Caco-2 (cell line): ENCODE data around the gene AHDC1. TPM values are rescaled to one million over a fixed set of nuclear protein-coding genes. Genes with fewer than 3 reads are reported as not detected.

Source experiments
- BruUV-seq: library from RNA; stranded (reverse); fragments of 400-500 nt; replicated peaks from 2 replicates; lab custom pipeline; 2021; lab: Mats Ljungman, UMichigan
- CTCF ChIA-PET: fragments of 300-600 bp; sonication (Branson Sonifier 250); formaldehyde crosslinking; loops from one replicate; lab custom pipeline; 2022; ENCODE audit warnings: antibody characterized with exemption; lab: Charles Lee
- POLR2A ChIA-PET: fragments of 300-600 bp; sonication (Branson Sonifier 250); formaldehyde crosslinking; loops from one replicate; lab custom pipeline; 2022; ENCODE audit warnings: antibody characterized with exemption; lab: Charles Lee
- DNase-seq, 2 experiments: peaks; one replicate each; pipeline versions ENCODE4 v3.0.0 to v3.0.0-alpha.2; 2020 to 2022
- H3K27me3 ChIP-seq: replicated peaks from 2 replicates; pipeline ENCODE4 v1.6.0; 2011; ENCODE audit warnings: low read length; ENCODE audit not compliant: control insufficient read depth, insufficient read depth
- H3K36me3 ChIP-seq: 2 replicates; pipeline ENCODE4 v1.5.1; 2011; ENCODE audit warnings: low read length; ENCODE audit not compliant: control insufficient read depth, insufficient read depth
- H3K4me1 ChIP-seq: fragments of 250-450 bp; sonication (Bioruptor Pico); 2 replicates; pipeline ENCODE4 v1.5.1; 2020; ENCODE audit warnings: mild to moderate bottlenecking
- H3K4me3 ChIP-seq: 2 replicates; pipeline ENCODE4 v1.5.1; 2011; ENCODE audit warnings: low read depth, mild to moderate bottlenecking, control low read depth, low read length
- H3K9me3 ChIP-seq: fragments of 250-450 bp; sonication (Bioruptor Pico); 2 replicates; pipeline ENCODE4 v1.5.1; 2020; ENCODE audit warnings: mild to moderate bottlenecking, moderate library complexity
- H3K27ac Mint-ChIP-seq: one replicate; pipeline ENCODE4 v1.8.0; 2022; ENCODE audit warnings: mixed read lengths; ENCODE audit not compliant: unreplicated experiment
- H3K27me3 Mint-ChIP-seq: one replicate; pipeline ENCODE4 v1.8.0; 2022; ENCODE audit warnings: mixed read lengths; ENCODE audit not compliant: insufficient read depth, unreplicated experiment
- H3K36me3 Mint-ChIP-seq: one replicate; pipeline ENCODE4 v1.8.0; 2022; ENCODE audit warnings: mild to moderate bottlenecking, mixed read lengths; ENCODE audit not compliant: insufficient read depth, unreplicated experiment
- H3K4me1 Mint-ChIP-seq: one replicate; pipeline ENCODE4 v1.8.0; 2022; ENCODE audit warnings: low read depth, mixed read lengths; ENCODE audit not compliant: unreplicated experiment
- H3K4me3 Mint-ChIP-seq: one replicate; pipeline ENCODE4 v1.8.0; 2022; ENCODE audit warnings: mild to moderate bottlenecking, moderate library complexity, mixed read lengths; ENCODE audit not compliant: unreplicated experiment
- H3K9me3 Mint-ChIP-seq: one replicate; pipeline ENCODE4 v1.8.0; 2022; ENCODE audit warnings: mixed read lengths; ENCODE audit not compliant: unreplicated experiment
- intact Hi-C: fragments of 100-400 bp; cut with micrococcal nuclease; formaldehyde crosslinking; loops from one replicate; pipeline ENCODE4 v1.10.0; 2022; ENCODE audit not compliant: unreplicated experiment
- total RNA-seq: library from RNA; stranded (reverse); gene quantifications from 2 replicates; pipeline ENCODE4 v1.2.3, GENCODE V29; 2022
- TF ChIP-seq, protein P1 (sequence below), 2 experiments: fragments of 200-600 bp in 1 of 2; IDR thresholded peaks; 1 replicate in 1 of 2; 2 replicates in 1 of 2; pipeline versions ENCODE4 v1.5.1 to v1.8.0; 2011 to 2022; ENCODE audit warnings: antibody characterized with exemption in 1 of 2, control low read depth in 1 of 2, inconsistent platforms in 1 of 2, low read depth in 1 of 2, low read length in 1 of 2, mild to moderate bottlenecking in 1 of 2, moderate library complexity in 1 of 2; ENCODE audit not compliant: insufficient read depth in 1 of 2, severe bottlenecking in 1 of 2, unreplicated experiment in 1 of 2

Gene AHDC1
- total RNA-seq, 1 experiment from 2014 or later: 17.0 TPM

DNA sequence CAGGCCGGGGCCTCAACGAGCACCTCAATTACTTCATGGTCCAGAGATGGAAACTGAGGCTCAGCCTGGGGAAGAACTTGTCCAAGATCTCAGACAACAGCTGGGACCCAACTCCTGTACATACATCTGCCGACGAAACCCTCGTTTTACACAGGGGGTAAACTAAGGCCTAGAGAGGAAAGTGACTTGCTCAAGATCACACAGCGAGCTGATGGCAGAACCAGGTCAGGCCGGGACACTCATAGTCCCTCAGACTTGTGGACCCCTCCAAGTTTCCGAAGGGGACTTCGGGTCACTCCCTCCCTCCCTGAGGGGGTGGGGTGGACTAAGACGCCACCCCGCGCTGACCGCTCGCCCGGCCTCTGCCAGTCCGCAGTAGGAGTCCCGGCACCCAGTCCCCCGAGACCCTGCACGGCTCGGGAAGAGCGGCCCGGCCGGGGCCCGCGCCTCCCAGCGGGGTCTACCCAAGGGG, 114.4 kb downstream of the AHDC1 start:
- Histone ChIP-seq H3K4me1 (peaks cover 11% of the 10 kb centered on the region), H3K4me3 (peak overlapping the region; percentile 91), H3K36me3 (no peaks in the 10 kb centered on the region), H3K9me3 (no peaks in the 10 kb centered on the region), H3K27me3 (no peaks in the 10 kb centered on the region)
- Mint-ChIP-seq H3K27ac (peak overlapping the region; percentile 100), H3K27me3 (no peaks in the 10 kb centered on the region), H3K9me3 (no peaks in the 10 kb centered on the region), H3K4me3 (peak overlapping the region; percentile 93), H3K4me1 (peaks cover 6% of the 10 kb centered on the region), H3K36me3 (peaks cover 21% of the 10 kb centered on the region)
- no TSS peak for BruUV-seq
- TF ChIP-seq, protein P1, sequence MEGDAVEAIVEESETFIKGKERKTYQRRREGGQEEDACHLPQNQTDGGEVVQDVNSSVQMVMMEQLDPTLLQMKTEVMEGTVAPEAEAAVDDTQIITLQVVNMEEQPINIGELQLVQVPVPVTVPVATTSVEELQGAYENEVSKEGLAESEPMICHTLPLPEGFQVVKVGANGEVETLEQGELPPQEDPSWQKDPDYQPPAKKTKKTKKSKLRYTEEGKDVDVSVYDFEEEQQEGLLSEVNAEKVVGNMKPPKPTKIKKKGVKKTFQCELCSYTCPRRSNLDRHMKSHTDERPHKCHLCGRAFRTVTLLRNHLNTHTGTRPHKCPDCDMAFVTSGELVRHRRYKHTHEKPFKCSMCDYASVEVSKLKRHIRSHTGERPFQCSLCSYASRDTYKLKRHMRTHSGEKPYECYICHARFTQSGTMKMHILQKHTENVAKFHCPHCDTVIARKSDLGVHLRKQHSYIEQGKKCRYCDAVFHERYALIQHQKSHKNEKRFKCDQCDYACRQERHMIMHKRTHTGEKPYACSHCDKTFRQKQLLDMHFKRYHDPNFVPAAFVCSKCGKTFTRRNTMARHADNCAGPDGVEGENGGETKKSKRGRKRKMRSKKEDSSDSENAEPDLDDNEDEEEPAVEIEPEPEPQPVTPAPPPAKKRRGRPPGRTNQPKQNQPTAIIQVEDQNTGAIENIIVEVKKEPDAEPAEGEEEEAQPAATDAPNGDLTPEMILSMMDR (IDR thresholded peaks at IDR 0.05; ENCODE audit: insufficient read depth in 1 of 2, low read depth in 1 of 2, low read length in 1 of 2, severe bottlenecking in 1 of 2, unreplicated experiment in 1 of 2): no peak
- ChIA-PET CTCF (interaction anchor here (0.6 to 1.3 kb wide), 6 partner anchors 10 to 1964 kb away, joined by 3 to 7 read pairs (median 4); no protein-coding TSS in a partner anchor), POLR2A (interaction anchor here (0.5 to 1.3 kb wide), 5 partner anchors 16 to 118 kb away, joined by 3 to 6 read pairs (median 4); no protein-coding TSS in a partner anchor)
- DNase-seq: no peak
- intact Hi-C loops: no loop called here

DNA sequence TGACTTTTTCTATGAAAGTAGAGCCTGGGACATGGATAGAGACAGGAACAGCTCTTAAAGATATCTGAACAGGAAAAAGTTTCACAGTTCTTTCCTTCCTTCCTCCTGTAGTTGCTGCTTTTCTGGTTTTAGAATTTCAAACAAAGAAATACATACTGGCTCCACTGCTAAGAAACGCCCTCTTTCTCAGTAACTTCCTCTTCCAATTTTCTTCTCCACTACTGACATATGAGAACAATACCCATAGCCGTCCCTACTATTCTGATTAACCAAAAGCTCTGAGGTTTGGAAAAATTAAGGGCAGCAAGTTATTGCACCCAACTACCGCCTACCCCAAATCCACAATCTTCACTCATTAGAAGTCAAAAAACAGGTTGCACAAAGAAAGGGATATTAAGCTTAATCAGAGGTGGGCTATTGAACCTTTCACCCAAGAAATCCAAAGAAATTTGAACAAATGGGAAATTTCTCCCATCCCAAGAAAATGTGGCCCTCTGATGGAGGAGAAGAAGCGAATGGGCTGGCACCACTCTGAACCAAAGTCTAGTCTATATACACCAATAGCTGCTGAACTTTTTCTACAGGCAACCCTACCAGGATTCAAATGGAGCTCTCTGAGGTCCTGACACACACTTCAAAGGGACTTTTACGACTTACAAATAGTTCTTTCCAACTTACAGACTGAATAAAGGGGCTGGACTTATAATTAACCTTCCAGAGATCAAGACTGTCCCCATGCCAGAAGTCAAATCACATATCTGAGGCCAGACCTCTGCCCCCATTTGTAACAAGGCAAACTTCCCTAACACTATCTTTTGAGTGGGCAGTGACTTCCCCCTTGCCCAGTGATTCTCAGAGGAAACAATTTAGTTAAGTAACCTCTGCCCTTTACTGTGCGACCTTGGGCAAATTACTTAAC, 115.7 kb downstream of the AHDC1 start:
- Histone ChIP-seq H3K4me1 (peaks cover 11% of the 10 kb centered on the region), H3K9me3 (no peaks in the 10 kb centered on the region), H3K27me3 (no peaks in the 10 kb centered on the region), H3K4me3 (peak overlapping the region; percentile 91), H3K36me3 (no peaks in the 10 kb centered on the region)
- Mint-ChIP-seq H3K27me3 (no peaks in the 10 kb centered on the region), H3K36me3 (peaks cover 21% of the 10 kb centered on the region), H3K4me3 (peak overlapping the region; percentile 93), H3K4me1 (peaks cover 6% of the 10 kb centered on the region), H3K27ac (peak overlapping the region; percentile 100), H3K9me3 (no peaks in the 10 kb centered on the region)
- BruUV-seq: TSS peak; percentile 50
- CTCF ChIA-PET: interaction anchor here (1.6 kb wide), 1 partner anchor 8 kb away, joined by 4 read pairs; no protein-coding TSS in a partner anchor
- TF ChIP-seq, protein P1 (IDR thresholded peaks at IDR 0.05; ENCODE audit: insufficient read depth in 1 of 2, low read depth in 1 of 2, low read length in 1 of 2, severe bottlenecking in 1 of 2, unreplicated experiment in 1 of 2): no peak
- peak in 1 of 2 experiments; percentile 17 for DNase-seq
- intact Hi-C loops: no loop called here
- POLR2A ChIA-PET: no interaction called here

DNA sequence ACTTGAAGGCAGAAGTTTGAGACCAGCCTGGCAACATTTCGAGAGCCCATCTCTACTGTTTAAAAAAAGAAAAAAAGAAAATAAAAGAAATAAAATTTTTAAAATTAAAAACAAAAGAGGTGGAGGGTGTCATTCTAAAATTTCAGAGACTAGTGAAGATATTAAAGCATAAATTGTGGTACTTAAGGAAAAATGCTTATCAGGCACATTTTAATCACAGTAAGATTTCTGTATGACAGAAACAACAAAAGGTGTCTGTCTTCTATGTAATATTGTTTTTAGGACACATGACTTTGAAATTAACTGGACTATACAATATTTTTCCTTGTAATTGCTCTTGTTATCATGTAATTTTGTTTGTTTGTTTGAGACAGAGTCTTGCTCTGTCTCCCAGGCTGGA, 118.6 kb downstream of the AHDC1 start:
- intact Hi-C loops: no loop called here
- Mint-ChIP-seq H3K27me3 (no peaks in the 10 kb centered on the region), H3K4me1 (peaks cover 6% of the 10 kb centered on the region), H3K4me3 (no peak overlapping the region), H3K9me3 (no peaks in the 10 kb centered on the region), H3K36me3 (peaks cover 17% of the 10 kb centered on the region), H3K27ac (no peak overlapping the region)
- ChIA-PET POLR2A (no interaction called here), CTCF (no interaction called here)
- no peak overlapping the region for H3K4me3 ChIP-seq
- H3K4me1 ChIP-seq: peaks cover 11% of the 10 kb centered on the region
- no peak for DNase-seq
- H3K27me3 ChIP-seq: no peaks in the 10 kb centered on the region
- TF ChIP-seq, protein P1 (IDR thresholded peaks at IDR 0.05; ENCODE audit: insufficient read depth in 1 of 2, low read depth in 1 of 2, low read length in 1 of 2, severe bottlenecking in 1 of 2, unreplicated experiment in 1 of 2): no peak
- H3K36me3 ChIP-seq: no peaks in the 10 kb centered on the region
- H3K9me3 ChIP-seq: no peaks in the 10 kb centered on the region
- no TSS peak for BruUV-seq
